Epithelial cell of proximal tubule (primary cell): Measurements from ENCODE around the gene SLC25A5. TPM values are rescaled to one million over a fixed set of nuclear protein-coding genes. Genes with fewer than 3 reads are reported as not detected.
"Not testable (repeated sequence)": the region's sequence is repeated elsewhere in the genome, so short reads cannot be mapped to it uniquely, and the experiment has no call there.

Experiments
- DNase-seq: peaks from one replicate; pipeline ENCODE4 v3.0.0-alpha.2; 2011; ENCODE audit warnings: low read depth
- H3K4me3 ChIP-seq: 2 replicates; pipeline ENCODE4 v1.5.1; 2011; ENCODE audit warnings: low read depth, mild to moderate bottlenecking, low read length
- CTCF ChIP-seq: conservative IDR thresholded peaks from 2 replicates; pipeline ENCODE4 v1.5.1; 2012; ENCODE audit warnings: low read depth, mild to moderate bottlenecking, low read length
- total RNA-seq: library from RNA; depleted of rRNA; stranded (reverse); fragments of >200 nt; gene quantifications from 2 replicates; pipeline ENCODE4 v1.2.3, GENCODE V29; 2015

SLC25A5 gene
- total RNA-seq, 1 donor from 2014 or later, result 298 TPM

GRCh38 chrX:119495734-119496726 lies 27.8 kb downstream of the SLC25A5 start:
- no peak for TF ChIP-seq CTCF

GRCh38 chrX:119497185-119497584 lies 28.9 kb downstream of the SLC25A5 start:
- no peak overlapping the region for H3K4me3 ChIP-seq
- TF ChIP-seq CTCF, result no peak
- no peak for DNase-seq

More at GRCh38 chrX:119495734-119496726, 27.8 kb downstream of the SLC25A5 start:
- no peak overlapping the region for H3K4me3 ChIP-seq
- DNase-seq, result no peak

GRCh38 chrX:119500061-119500800 lies 32.0 kb downstream of the SLC25A5 start:
- no peak for DNase-seq
- no peak overlapping the region for H3K4me3 ChIP-seq
- no peak for TF ChIP-seq CTCF

- no peak for DNase-seq
- TF ChIP-seq CTCF, result no peak
- H3K4me3 ChIP-seq, result no peak overlapping the region
Observed at GRCh38 chrX:119501511-119502148, 33.4 kb downstream of the SLC25A5 start.

- DNase-seq, result no peak
- no peak overlapping the region for H3K4me3 ChIP-seq
- TF ChIP-seq CTCF, result no peak
Observed at GRCh38 chrX:119502727-119503483, 34.7 kb downstream of the SLC25A5 start.

- H3K4me3 ChIP-seq, result no peak overlapping the region
- TF ChIP-seq CTCF, result no peak
- no peak for DNase-seq
Observed at GRCh38 chrX:119503484-119503861, 35.2 kb downstream of the SLC25A5 start.

GRCh38 chrX:119505145-119505544 lies 36.9 kb downstream of the SLC25A5 start:
- DNase-seq, H3K4me3 ChIP-seq: not testable (repeated sequence)
